T-helper 2 cell treated with Interferon-gamma antibody and Interleukin-4, amounts not matched to agents 5 μg/mL and 100 μg/mL, for 36 hours (primary cell): ENCODE results near the gene AK3.
"Not testable (repeated sequence)": the region's sequence is repeated elsewhere in the genome, so short reads cannot be mapped to it uniquely, and the experiment has no call there.

Experiments
- DNase-seq: peaks from one replicate; pipeline ENCODE4 v3.0.0; 2021; ENCODE audit warnings: low spot score
- H3K27ac Mint-ChIP-seq: one replicate; pipeline ENCODE4 v1.8.0; 2021; ENCODE audit warnings: mild to moderate bottlenecking, mixed read lengths
- H3K27me3 Mint-ChIP-seq: one replicate; pipeline ENCODE4 v1.8.0; 2021; ENCODE audit warnings: low read depth, mixed read lengths
- H3K36me3 Mint-ChIP-seq: one replicate; pipeline ENCODE4 v1.8.0; 2021; ENCODE audit warnings: low read depth, mixed read lengths
- H3K4me1 Mint-ChIP-seq: one replicate; pipeline ENCODE4 v1.8.0; 2021; ENCODE audit warnings: low read depth, mixed read lengths
- H3K4me3 Mint-ChIP-seq: one replicate; pipeline ENCODE4 v1.8.0; 2022; ENCODE audit warnings: mild to moderate bottlenecking, moderate library complexity, mixed read lengths
- H3K9me3 Mint-ChIP-seq: one replicate; pipeline ENCODE4 v1.8.0; 2021; ENCODE audit warnings: mixed read lengths

The AK3 gene

GRCh38 chr9:4740638-4741364 lies at the start of gene AK3:
TSS of gene AK3 (minus strand) at chr9:4741202. CDS start at chr9:4741087, 115 bp downstream.
- Mint-ChIP-seq H3K36me3 (no peaks in the 10 kb centered on the region), H3K9me3 (no peaks in the 10 kb centered on the region), H3K4me1 (peaks cover 30% of the 10 kb centered on the region), H3K27me3 (no peaks in the 10 kb centered on the region), H3K27ac (peak within 1 kb of the TSS; percentile 92), H3K4me3 (peak within 1 kb of the TSS; percentile 93)
- peak; percentile 87 for DNase-seq

GRCh38 chr9:4788703-4789102 lies 47.7 kb upstream of the AK3 start:
- Mint-ChIP-seq H3K9me3 (no peaks in the 10 kb centered on the region), H3K27ac (no peak overlapping the region), H3K36me3 (no peaks in the 10 kb centered on the region), H3K27me3 (peaks cover 12% of the 10 kb centered on the region), H3K4me3 (no peak overlapping the region), H3K4me1 (peaks cover 22% of the 10 kb centered on the region)
- no peak for DNase-seq

- Mint-ChIP-seq H3K9me3 (no peaks in the 10 kb centered on the region), H3K4me3 (no peak overlapping the region), H3K27me3 (peaks cover 16% of the 10 kb centered on the region), H3K4me1 (peaks cover 22% of the 10 kb centered on the region), H3K27ac (no peak overlapping the region), H3K36me3 (no peaks in the 10 kb centered on the region)
- no peak for DNase-seq
Observed at GRCh38 chr9:4787876-4788275, 46.9 kb upstream of the AK3 start.

GRCh38 chr9:4786599-4786998 lies 45.6 kb upstream of the AK3 start:
- Mint-ChIP-seq H3K4me3 (no peak overlapping the region), H3K36me3 (no peaks in the 10 kb centered on the region), H3K27ac (no peak overlapping the region), H3K27me3 (peaks cover 16% of the 10 kb centered on the region), H3K9me3 (no peaks in the 10 kb centered on the region), H3K4me1 (peaks cover 15% of the 10 kb centered on the region)
- DNase-seq = no peak

- H3K36me3 Mint-ChIP-seq = no peaks in the 10 kb centered on the region
- peaks cover 7% of the 10 kb centered on the region for H3K4me1 Mint-ChIP-seq
- no peaks in the 10 kb centered on the region for H3K9me3 Mint-ChIP-seq
- no peak overlapping the region for H3K27ac Mint-ChIP-seq
- no peak overlapping the region for H3K4me3 Mint-ChIP-seq
- DNase-seq = no peak
- peaks cover 22% of the 10 kb centered on the region for H3K27me3 Mint-ChIP-seq
Observed at GRCh38 chr9:4784403-4784802, 43.4 kb upstream of the AK3 start.

- H3K27ac Mint-ChIP-seq, H3K4me3 Mint-ChIP-seq: not testable (repeated sequence)
Observed at GRCh38 chr9:4783191-4783590, 42.2 kb upstream of the AK3 start.

GRCh38 chr9:4781408-4781807 lies 40.4 kb upstream of the AK3 start:
- no peak for DNase-seq
- H3K4me3 Mint-ChIP-seq = no peak overlapping the region
- no peaks in the 10 kb centered on the region for H3K9me3 Mint-ChIP-seq
- H3K27me3 Mint-ChIP-seq = peaks cover 18% of the 10 kb centered on the region
- no peaks in the 10 kb centered on the region for H3K36me3 Mint-ChIP-seq
- no peak overlapping the region for H3K27ac Mint-ChIP-seq
- H3K4me1 Mint-ChIP-seq = peaks cover 2% of the 10 kb centered on the region

More at GRCh38 chr9:4783191-4783590, 42.2 kb upstream of the AK3 start:
- not testable (repeated sequence) for DNase-seq, H3K9me3 Mint-ChIP-seq, H3K36me3 Mint-ChIP-seq, H3K4me1 Mint-ChIP-seq
- peaks cover 23% of the 10 kb centered on the region for H3K27me3 Mint-ChIP-seq

GRCh38 chr9:4780651-4781050 lies 39.6 kb upstream of the AK3 start:
- Mint-ChIP-seq H3K27ac (no peak overlapping the region), H3K4me1 (peaks cover 2% of the 10 kb centered on the region), H3K27me3 (peaks cover 19% of the 10 kb centered on the region), H3K4me3 (no peak overlapping the region), H3K36me3 (no peaks in the 10 kb centered on the region), H3K9me3 (no peaks in the 10 kb centered on the region)
- no peak for DNase-seq

- not testable (repeated sequence) for H3K27me3 Mint-ChIP-seq, DNase-seq, H3K4me3 Mint-ChIP-seq, H3K4me1 Mint-ChIP-seq, H3K27ac Mint-ChIP-seq, H3K36me3 Mint-ChIP-seq, H3K9me3 Mint-ChIP-seq
Observed at GRCh38 chr9:4774958-4775357, 34.0 kb upstream of the AK3 start.

- peaks cover 4% of the 10 kb centered on the region for H3K4me1 Mint-ChIP-seq
- no peak overlapping the region for H3K4me3 Mint-ChIP-seq
- H3K36me3 Mint-ChIP-seq = no peaks in the 10 kb centered on the region
- H3K9me3 Mint-ChIP-seq = no peaks in the 10 kb centered on the region
- peaks cover 4% of the 10 kb centered on the region for H3K27me3 Mint-ChIP-seq
- no peak for DNase-seq
- no peak overlapping the region for H3K27ac Mint-ChIP-seq
Observed at GRCh38 chr9:4774209-4774608, 33.2 kb upstream of the AK3 start.

- Mint-ChIP-seq H3K36me3 (no peaks in the 10 kb centered on the region), H3K4me1 (peaks cover 10% of the 10 kb centered on the region), H3K27ac (no peak overlapping the region), H3K27me3 (peaks cover 4% of the 10 kb centered on the region), H3K4me3 (no peak overlapping the region), H3K9me3 (no peaks in the 10 kb centered on the region)
- DNase-seq = no peak
Observed at GRCh38 chr9:4771788-4772187, 30.8 kb upstream of the AK3 start.

- no peak overlapping the region for H3K27ac Mint-ChIP-seq
- H3K27me3 Mint-ChIP-seq = no peaks in the 10 kb centered on the region
- H3K4me1 Mint-ChIP-seq = peaks cover 10% of the 10 kb centered on the region
- no peak for DNase-seq
- no peaks in the 10 kb centered on the region for H3K36me3 Mint-ChIP-seq
- no peak overlapping the region for H3K4me3 Mint-ChIP-seq
- H3K9me3 Mint-ChIP-seq = no peaks in the 10 kb centered on the region
Observed at GRCh38 chr9:4769321-4770080, 28.5 kb upstream of the AK3 start.

GRCh38 chr9:4768681-4769080 lies 27.7 kb upstream of the AK3 start:
- no peaks in the 10 kb centered on the region for H3K9me3 Mint-ChIP-seq
- H3K4me3 Mint-ChIP-seq = no peak overlapping the region
- H3K27ac Mint-ChIP-seq = no peak overlapping the region

GRCh38 chr9:4764033-4764432 lies 23.0 kb upstream of the AK3 start:
- no peak for DNase-seq
- Mint-ChIP-seq H3K9me3 (no peaks in the 10 kb centered on the region), H3K4me1 (peaks cover 18% of the 10 kb centered on the region), H3K36me3 (no peaks in the 10 kb centered on the region), H3K27me3 (peaks cover 2% of the 10 kb centered on the region), H3K4me3 (no peak overlapping the region), H3K27ac (no peak overlapping the region)

More at GRCh38 chr9:4768681-4769080, 27.7 kb upstream of the AK3 start:
- peaks cover 11% of the 10 kb centered on the region for H3K4me1 Mint-ChIP-seq
- H3K27me3 Mint-ChIP-seq = no peaks in the 10 kb centered on the region
- H3K36me3 Mint-ChIP-seq = no peaks in the 10 kb centered on the region
- no peak for DNase-seq
